DMS79 treated with DMSO at 0.1 percent for 48 hours (cell line): ENCODE data around the gene LAMP5.

Experiments
- DNase-seq: peaks from one replicate; lab custom pipeline; 2025; lab: John Stamatoyannopoulos, UW

Gene LAMP5

GRCh38 chr20:9501473-9501872 is 12.9 kb upstream of the LAMP5 start:
- DNase-seq: no peak

GRCh38 chr20:9503526-9504245 is 10.7 kb upstream of the LAMP5 start:
- DNase-seq: no peak

- DNase-seq: no peak
These were observed 8.0 kb upstream of the LAMP5 start for GRCh38 chr20:9506280-9506821.

GRCh38 chr20:9506964-9507369 is 7.4 kb upstream of the LAMP5 start:
- no peak for DNase-seq

- DNase-seq: no peak
These were observed 6.7 kb upstream of the LAMP5 start for GRCh38 chr20:9507544-9508239.

- no peak for DNase-seq
These were observed 6.1 kb upstream of the LAMP5 start for GRCh38 chr20:9508240-9508661.

- no peak for DNase-seq
These were observed 5.7 kb upstream of the LAMP5 start for GRCh38 chr20:9508696-9509178.

GRCh38 chr20:9509246-9509645 is 5.1 kb upstream of the LAMP5 start:
- DNase-seq: no peak

- DNase-seq: no peak
These were observed 3.5 kb upstream of the LAMP5 start for GRCh38 chr20:9510911-9511310.

- no peak for DNase-seq
These were observed 324 bp upstream of the LAMP5 start for GRCh38 chr20:9514072-9514460.

- DNase-seq: no peak
These were observed 810 bp downstream of the LAMP5 start for GRCh38 chr20:9515214-9515585.

GRCh38 chr20:9515741-9516233 is 1.4 kb downstream of the LAMP5 start:
- no peak for DNase-seq

- no peak for DNase-seq
These were observed 2.0 kb downstream of the LAMP5 start for GRCh38 chr20:9516234-9516871.

GRCh38 chr20:9517297-9518162 is 3.1 kb downstream of the LAMP5 start:
- peak; percentile 35 for DNase-seq

- DNase-seq: no peak
These were observed 4.3 kb downstream of the LAMP5 start for GRCh38 chr20:9518576-9519175.

GRCh38 chr20:9520086-9520485 is 5.7 kb downstream of the LAMP5 start:
- no peak for DNase-seq

GRCh38 chr20:9523636-9524035 is 9.2 kb downstream of the LAMP5 start:
- DNase-seq: no peak

GRCh38 chr20:9531581-9531980 is 17.2 kb downstream of the LAMP5 start:
- DNase-seq: no peak

- DNase-seq: no peak
These were observed 17.9 kb downstream of the LAMP5 start for GRCh38 chr20:9532069-9532838.

- DNase-seq: no peak
These were observed 19.6 kb downstream of the LAMP5 start for GRCh38 chr20:9534025-9534424.
